EH (cell line): Measurements from ENCODE around the gene F10.

Source experiments
- DNase-seq: peaks from one replicate; pipeline ENCODE4 v3.0.0-alpha.2; 2015; ENCODE audit warnings: low read depth

Gene F10

DNA sequence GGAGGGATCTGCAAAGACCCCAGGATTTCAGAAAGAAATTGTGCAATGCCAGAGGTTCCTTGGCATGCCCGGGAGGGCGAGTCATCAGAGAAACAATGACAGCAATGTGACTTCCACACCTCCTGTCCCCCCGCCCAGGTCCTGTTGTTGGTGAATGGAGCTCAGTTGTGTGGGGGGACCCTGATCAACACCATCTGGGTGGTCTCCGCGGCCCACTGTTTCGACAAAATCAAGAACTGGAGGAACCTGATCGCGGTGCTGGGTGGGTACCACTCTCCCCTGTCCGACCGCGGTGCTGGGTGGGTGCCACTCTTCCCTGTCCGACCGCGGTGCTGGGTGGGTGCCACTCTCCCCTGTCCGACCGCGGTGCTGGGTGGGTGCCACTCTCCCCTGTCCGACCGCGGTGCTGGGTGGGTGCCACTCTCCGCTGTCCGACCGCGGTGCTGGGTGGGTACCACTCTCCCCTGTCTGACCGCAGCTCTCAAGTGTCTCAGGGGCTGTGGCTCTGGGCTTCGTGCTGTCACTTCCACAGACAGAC lies 5.2 kb upstream of the F10 start:
- peak; percentile 31 for DNase-seq

DNA sequence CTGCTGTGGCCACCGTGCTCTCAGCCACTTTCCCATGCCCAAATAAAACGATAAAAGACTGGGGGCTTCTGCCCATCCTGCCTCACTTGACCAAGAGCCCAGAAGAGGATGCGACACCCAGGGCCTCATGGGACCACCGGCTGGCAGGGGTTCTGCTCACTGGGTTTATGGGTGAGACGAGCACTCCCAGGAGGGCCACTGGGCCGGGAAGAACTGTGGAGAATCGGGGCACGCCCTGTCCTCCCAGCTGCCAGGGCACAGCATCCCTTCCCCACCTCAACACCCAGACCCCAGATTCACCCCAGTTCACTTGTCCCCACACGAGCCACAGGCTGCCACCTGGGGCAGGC lies 4.7 kb upstream of the F10 start:
- DNase-seq, result no peak

DNA sequence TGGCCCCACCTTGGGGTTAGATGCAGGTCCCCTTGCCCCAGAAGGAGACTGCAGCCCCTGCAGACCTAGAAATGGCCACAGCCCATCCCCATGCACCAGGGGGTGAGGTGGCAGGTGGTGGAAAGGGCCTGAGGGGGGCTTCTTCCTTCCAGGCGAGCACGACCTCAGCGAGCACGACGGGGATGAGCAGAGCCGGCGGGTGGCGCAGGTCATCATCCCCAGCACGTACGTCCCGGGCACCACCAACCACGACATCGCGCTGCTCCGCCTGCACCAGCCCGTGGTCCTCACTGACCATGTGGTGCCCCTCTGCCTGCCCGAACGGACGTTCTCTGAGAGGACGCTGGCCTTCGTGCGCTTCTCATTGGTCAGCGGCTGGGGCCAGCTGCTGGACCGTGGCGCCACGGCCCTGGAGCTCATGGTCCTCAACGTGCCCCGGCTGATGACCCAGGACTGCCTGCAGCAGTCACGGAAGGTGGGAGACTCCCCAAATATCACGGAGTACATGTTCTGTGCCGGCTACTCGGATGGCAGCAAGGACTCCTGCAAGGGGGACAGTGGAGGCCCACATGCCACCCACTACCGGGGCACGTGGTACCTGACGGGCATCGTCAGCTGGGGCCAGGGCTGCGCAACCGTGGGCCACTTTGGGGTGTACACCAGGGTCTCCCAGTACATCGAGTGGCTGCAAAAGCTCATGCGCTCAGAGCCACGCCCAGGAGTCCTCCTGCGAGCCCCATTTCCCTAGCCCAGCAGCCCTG lies 4.2 kb upstream of the F10 start:
- no peak for DNase-seq

DNA sequence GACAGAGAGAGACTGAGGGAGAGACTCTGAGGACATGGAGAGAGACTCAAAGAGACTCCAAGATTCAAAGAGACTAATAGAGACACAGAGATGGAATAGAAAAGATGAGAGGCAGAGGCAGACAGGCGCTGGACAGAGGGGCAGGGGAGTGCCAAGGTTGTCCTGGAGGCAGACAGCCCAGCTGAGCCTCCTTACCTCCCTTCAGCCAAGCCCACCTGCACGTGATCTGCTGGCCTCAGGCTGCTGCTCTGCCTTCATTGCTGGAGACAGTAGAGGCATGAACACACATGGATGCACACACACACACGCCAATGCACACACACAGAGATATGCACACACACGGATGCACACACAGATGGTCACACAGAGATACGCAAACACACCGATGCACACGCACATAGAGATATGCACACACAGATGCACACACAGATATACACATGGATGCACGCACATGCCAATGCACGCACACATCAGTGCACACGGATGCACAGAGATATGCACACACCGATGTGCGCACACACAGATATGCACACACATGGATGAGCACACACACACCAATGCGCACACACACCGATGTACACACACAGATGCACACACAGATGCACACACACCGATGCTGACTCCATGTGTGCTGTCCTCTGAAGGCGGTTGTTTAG lies 3.3 kb upstream of the F10 start:
- no peak for DNase-seq

DNA sequence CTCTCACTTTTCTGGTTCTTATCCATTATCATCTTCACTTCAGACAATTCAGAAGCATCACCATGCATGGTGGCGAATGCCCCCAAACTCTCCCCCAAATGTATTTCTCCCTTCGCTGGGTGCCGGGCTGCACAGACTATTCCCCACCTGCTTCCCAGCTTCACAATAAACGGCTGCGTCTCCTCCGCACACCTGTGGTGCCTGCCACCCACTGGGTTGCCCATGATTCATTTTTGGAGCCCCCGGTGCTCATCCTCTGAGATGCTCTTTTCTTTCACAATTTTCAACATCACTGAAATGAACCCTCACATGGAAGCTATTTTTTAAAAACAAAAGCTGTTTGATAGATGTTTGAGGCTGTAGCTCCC lies 2.8 kb upstream of the F10 start:
- DNase-seq, result no peak

DNA sequence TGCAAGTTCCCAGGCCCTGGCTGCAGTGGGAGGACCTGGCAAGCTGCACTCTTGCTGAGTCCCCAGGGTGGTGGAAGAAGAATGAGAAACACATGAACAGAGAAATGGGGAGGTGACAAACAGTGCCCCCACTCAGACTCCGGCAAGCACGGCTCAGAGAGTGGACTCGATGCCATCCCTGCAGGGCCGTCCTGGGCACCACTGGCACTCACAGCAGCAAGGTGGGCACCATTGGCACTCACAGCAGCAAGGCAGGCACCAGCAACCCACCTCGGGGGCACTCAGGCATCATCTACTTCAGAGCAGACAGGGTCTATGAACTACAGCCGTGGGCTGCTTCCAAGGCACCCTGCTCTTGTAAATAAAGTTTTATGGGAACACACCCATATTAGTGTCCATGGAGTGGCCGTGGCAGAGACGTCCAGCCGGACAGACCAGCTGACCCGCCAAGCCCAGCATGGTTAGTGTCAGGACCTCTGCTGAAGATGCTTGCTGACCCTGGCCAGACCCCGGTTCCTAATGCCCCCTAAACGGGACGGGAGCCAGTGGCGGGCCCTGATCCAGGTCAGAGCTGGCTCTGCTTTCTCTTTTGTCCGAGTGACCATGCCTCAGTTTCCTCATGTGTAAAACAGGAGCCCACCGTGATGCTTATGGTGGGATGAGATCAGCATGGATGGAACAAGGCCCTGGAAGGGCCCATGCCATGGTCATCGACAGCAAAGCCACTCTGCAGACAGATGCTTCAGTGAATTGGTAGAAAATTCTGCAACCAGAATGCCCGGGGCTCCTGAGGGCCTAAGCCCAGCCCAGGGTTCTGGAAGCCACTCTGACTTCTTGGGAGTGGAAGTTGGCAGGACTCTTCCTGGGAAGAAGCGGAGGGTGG lies 2.1 kb upstream of the F10 start:
- no peak for DNase-seq

DNA sequence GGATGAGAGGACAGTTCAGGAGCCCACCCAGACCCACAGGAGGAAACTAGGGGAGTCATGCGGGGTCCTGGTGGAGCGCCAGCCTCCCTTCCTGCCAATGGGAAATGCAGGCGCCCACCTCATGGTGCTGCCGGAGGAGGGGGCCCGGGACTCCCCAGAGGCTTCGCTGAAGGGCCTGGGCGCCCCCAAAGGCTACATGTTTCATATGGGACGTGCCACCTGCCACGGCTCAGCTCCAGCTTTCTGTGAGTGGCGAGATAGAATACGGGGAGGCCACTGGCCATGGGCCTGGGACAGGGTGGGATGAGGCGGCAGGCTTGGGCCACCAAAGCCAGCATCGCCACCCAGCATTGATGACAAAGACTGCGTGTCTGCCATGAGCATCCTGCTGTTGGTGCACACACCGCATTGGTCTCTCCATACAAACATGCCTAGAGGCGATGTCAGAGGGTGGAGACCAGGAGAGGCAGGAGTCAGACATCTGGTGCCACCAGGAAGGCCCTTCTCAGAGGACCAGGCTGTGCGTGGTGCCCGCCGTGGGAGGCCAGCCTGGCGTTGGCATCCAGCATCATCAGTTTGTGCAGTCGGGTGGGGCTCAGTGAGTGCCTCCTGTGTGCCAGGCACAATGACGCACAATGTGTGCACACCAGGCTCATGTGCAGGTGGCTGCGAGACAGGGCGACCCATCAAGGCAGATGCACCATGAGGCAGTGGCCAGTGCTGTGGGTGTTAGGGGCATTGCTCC lies 1.2 kb upstream of the F10 start:
- no peak for DNase-seq

DNA sequence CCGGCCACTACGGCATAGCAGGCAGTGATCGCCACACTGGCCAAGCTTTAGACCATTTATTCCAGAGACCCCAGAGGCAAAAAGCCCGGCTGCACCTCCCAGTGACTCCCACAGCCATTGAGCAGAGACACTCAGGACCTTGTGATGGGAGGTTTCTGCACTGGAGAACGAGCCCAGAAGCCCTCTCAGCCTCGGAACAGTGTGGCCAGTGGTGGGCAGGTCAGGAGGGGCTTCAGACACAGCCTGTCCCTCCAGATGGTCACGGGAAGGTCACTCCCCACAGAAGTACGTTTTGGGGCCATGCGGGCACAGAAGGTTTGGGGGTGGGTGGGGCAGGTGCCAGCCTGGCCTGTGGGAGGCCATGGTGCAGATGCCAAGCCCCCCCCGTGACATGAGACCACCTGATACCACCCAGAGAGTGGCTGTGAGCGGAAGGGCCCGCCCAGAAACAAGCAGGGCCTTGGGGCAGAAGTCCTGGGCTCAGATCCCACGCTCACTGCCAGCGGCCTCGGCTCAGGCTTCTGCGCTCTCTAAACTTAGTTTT lies 599 bp upstream of the F10 start:
- DNase-seq, result no peak

DNA sequence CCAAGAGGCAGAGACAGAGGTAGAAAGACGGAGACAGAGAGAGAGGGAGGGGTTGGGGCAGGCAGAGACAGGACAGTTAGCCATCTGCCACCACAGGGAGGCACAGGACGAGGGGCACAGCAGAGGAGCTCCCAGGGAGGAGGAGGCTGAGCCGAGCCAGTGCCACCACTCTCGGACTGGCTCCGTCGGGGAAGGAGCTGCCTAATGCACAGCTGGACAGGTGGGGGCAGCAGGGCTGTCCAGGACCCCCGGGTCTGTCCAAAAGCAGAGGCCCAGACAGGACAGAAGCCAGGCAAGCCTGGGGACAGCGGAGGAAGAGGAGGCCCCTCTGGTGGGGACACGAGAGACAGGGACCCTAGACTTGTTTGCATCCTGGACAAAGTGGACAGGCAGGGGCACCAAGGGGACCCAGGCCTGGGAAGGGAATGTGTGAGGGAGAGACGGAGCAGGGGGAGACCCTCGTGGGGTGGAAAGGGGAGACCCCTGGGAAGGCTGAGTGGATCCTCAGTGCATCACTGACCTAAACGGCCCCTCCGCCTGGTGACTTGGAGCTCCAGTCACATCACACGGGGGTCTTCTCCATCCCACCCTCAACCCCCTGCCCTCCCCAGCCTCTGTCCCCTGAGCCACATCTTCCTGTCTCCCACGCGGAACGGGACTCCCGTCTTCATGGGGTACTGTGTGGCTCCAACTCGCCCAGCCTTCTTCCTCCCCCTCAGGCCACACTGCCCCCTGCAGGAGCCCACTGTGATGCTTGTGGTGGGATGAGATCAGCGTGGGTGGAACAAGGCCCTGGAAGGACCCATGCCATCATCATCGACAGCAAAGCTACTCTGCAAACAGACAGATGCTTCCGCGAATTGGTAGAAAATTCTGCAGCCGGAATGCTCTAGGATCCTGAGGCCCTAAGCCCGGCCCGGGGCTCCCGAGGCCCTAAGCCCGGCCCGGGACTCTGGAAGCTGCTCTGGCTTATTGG lies 915 bp downstream of the F10 start:
- peak; percentile 14 for DNase-seq

DNA sequence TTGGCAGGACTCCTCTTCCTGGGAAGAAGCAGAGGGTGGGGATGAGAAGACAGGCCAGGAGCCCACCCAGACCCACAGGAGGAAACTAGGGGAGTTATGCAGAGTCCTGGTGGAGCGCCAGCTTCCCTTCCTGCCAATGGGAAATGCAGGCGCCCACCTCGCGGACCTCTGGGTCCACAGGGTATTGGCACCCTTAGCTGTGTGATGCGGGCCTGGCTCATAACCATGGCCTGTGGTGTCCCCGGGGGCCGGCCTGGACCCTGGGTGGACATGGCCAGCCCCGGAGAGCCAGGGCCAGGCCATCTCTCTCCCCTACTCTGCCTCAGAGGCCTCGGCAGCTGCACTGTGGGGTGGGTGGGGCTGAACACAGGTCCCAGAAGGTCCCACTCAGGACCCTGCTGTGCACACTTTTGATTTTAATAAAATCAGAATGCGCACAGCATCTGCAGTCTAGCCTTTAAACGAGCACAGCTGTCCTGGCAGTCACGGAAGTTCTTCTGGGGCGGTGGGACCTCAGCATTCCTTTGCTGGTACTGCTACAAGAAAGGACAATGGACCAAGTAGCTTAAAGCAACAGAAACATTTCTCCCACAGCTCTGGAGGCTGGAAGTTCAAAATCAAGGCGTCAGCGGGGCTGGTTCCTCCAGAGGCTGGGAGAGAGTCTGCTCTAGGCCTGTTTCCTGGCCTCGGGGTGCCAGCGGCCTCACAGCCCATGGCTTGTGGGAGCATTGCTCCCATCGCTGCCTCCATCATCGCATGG lies 1.8 kb downstream of the F10 start:
- no peak for DNase-seq

DNA sequence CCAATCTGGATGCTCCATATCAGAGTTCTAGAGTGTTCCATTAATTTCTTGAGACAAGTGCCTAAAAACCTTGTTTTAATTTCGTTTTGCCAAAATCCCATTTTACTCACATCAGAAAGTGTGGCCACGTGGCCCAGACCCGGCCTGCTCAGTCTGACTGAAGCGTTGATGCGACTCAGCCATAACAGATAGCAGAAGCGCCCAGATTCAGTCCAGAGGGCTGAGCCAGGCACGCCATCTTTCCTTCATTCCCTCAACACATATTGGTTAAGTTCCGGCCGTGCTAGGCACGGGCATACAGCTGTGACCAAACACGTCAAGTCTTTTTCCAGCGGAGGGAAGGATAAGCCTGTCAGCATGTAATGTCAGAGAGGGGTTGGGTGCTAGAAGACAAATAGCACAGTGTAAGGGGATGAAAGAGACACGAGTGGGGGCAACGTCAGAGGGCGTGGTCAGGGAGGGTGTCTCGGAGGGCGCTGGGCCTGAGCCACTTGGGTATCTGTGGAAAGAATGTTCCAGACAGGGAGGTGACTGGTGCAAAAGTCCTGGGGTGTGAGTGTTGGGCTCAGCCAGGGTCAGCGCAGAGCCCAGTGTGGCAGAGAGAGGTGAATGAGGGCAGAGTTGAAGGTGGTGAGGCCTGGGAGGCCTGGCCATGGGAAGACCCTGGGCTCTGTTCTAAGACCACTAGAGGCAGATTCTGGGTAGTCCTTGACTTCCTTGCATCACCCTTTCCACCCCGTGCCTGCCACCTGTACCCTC lies 3.1 kb downstream of the F10 start:
- no peak for DNase-seq

DNA sequence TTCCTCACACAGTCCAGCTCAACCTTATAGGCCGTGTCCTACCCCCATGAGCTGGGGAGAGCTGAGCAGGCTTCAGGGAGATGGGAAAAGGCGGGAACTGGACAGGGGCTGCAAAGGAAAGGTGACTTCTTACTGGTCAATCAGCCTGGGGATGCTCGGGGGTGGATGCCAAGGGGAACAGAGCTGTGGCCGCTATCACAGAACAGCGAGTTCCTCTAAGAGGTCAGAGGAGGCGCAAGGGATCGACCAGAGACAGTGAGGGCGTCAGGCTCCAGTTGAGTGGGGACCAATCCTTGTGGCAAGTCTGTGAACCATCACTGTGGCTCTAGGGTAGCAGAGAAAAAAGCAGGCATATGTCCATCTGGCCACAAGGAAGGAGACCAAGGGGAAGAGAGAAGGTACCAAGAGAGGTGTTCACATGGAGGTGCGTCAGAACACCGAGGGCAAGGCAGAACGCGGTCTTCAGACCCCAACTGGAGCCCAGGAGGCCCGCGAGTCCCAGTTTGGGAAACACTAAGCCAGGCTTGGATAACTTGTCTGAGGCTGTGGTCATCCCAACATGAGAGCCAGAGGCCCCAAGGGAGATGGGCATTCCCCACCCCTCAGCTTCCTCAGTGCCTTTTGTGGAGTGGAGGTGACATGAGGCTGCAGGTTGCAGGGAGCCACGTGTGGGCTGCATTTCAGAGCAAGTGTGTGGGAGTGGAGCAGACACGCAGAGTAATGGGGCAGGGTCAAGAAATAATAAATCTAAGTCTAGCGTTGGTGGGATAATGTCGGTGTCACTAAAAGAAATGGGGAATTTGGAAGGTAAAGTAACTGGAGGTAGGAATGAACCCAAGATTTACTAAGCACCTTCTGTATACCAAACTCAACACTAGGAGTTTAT lies 3.9 kb downstream of the F10 start:
- DNase-seq, result no peak

DNA sequence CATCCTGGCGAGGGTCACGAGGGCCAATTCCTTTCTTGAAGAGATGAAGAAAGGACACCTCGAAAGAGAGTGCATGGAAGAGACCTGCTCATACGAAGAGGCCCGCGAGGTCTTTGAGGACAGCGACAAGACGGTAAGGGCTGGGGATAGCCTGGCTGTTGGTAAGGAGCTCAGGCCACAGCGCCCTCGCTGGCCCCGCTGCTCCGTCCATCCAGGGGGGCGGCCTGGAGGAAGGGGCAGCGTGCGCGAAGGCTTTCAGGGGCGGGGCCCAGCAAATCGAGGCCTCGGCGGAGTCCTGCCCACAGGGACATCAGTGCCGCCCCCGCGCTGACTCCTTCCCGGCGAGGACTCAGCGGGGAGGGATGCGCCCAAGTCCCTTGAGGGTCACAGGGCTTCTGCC lies 6.9 kb downstream of the F10 start:
- no peak for DNase-seq

DNA sequence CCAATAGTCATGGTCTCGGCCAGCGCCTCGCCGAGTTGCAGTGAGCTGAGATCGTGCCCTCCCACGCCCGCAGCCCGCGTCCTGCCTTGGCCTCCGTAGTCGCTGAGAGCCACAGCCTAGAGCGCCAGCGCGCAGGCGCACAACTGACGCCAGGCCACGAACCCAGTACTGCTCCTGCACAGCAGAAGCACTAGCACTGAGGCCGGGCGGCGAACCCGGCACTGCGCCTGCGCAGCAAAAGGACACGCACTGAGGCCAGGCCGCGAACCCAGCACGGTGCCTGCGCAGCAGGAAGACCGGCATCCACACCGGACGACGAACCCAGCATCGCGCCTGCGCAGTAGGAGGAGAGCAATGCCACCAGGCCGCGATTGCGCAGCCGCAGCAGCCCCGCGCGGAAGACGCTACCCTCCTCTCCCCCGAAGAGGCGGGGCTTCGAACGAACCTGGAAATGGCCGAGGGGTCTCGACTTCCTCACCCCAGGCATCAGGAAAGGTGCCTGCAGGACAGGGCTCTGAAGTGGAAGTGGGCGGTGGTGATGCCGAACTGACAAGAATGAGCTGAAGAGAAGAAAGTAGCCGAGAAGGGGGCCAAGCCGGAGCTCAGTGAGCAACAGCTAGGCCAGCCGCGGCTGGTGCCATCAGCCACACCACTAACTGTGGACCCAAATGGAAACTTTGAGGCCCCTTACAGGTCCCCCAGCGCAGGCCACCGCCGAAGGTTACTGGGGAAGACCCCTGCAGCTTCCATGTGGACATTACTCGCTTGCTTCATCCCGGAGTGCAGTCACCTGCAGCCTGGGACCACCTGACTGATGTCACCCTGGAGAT lies 7.5 kb downstream of the F10 start:
- no peak for DNase-seq

DNA sequence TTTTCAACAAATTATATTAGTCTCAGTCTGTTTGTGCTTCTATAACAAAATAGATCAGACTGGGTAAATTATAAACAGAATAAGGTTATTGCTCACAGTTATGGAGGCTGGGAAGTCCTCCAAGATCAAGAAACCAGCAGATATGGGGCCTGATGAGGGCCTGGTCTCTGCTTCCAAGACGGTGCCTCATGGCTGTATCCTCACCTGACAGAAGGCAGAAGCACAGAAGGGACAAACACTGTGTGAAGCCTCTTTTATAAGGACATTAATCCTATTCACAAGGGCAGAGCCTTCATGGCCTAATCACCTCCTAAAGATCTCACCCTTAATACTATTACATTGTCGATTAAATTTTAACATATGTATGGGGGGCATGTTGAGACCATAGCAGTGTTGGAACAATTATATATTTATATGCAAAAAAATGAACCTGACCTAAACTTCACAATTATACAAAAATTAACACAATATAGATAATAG lies 12.7 kb downstream of the F10 start:
- no peak for DNase-seq

DNA sequence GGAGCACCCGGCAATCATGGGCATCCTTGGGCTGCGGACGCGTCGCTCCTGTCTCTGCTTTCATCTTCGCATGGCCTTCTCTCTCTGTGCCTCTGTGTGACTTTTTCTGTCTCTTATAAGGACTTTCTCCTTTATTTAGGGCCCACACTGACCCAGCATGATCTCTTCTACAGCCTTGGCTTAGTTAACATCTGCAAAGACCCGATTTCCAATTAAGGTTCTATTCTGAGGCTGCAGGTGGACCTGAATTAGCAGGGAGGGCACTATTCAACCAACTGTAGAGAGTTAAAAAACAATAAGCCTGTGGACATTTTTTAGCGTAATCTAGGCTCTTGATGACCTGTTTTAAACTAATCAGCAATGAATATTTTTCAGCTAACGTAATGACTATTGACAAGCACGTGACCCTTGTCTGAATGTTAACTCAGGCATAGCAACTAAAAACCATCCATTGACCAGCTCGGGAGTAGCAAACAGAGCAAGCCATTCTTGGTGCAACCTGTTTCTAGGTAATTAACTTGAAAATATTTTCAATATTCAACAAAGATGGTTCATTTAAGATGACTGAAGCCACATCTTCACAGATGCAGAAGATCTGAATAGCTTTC lies 15.2 kb downstream of the F10 start:
- DNase-seq, result no peak
